HepG2 (cell line): ENCODE data around the gene APBB2. TPM values are rescaled to one million over a fixed set of nuclear protein-coding genes. Genes with fewer than 3 reads are reported as not detected.

Source experiments
- CBX1 ChIP-seq: IDR thresholded peaks from one replicate; pipeline ENCODE4 v1.6.1; 2016; ENCODE audit warnings: antibody characterized with exemption, low read depth
- CERS6 ChIP-seq: sonication (generic); formaldehyde crosslinking; IDR thresholded peaks from 2 replicates; pipeline ENCODE4 v1.5.0; 2020; ENCODE audit warnings: missing genetic modification reagents
- HDAC6 ChIP-seq: fragments of 200-600 bp; sonication (generic); IDR thresholded peaks from 2 replicates; pipeline ENCODE4 v1.7.0; 2017; ENCODE audit warnings: mild to moderate bottlenecking, antibody characterized with exemption, low read length, low read depth
- HOXA3 ChIP-seq: sonication (generic); formaldehyde crosslinking; IDR thresholded peaks from 2 replicates; pipeline ENCODE4 v1.5.0; 2020; ENCODE audit warnings: missing genetic modification reagents
- KIAA2018 ChIP-seq: sonication (generic); formaldehyde crosslinking; IDR thresholded peaks from 2 replicates; pipeline ENCODE4 v1.5.0; 2020; ENCODE audit warnings: mild to moderate bottlenecking, missing genetic modification reagents, borderline replicate concordance
- MTA1 ChIP-seq: sonication (generic); formaldehyde crosslinking; IDR thresholded peaks from 2 replicates; pipeline ENCODE4 v1.4.0; 2020; ENCODE audit warnings: missing genetic modification reagents, mild to moderate bottlenecking, borderline replicate concordance
- MTA3 ChIP-seq: sonication (generic); formaldehyde crosslinking; IDR thresholded peaks from 2 replicates; pipeline ENCODE4 v1.4.0; 2020; ENCODE audit warnings: missing genetic modification reagents
- MXD4 ChIP-seq: IDR thresholded peaks from 2 replicates; pipeline ENCODE4 v1.6.1; 2016; ENCODE audit warnings: mild to moderate bottlenecking, missing biosample characterization, missing genetic modification reagents
- NFIC ChIP-seq: IDR thresholded peaks from 2 replicates; pipeline ENCODE4 v1.6.1; 2012; ENCODE audit warnings: mild to moderate bottlenecking, low read length, inconsistent platforms
- ZBTB20 ChIP-seq: sonication (generic); formaldehyde crosslinking; IDR thresholded peaks from 2 replicates; pipeline ENCODE4 v1.8.1; 2023; ENCODE audit warnings: missing genetic modification reagents, low read depth, mild to moderate bottlenecking, borderline replicate concordance
- ZBTB46 ChIP-seq: sonication (generic); formaldehyde crosslinking; IDR thresholded peaks from 2 replicates; pipeline ENCODE4 v1.4.0; 2020; ENCODE audit warnings: mild to moderate bottlenecking, missing genetic modification reagents, borderline replicate concordance
- ZFYVE20 ChIP-seq: sonication (generic); formaldehyde crosslinking; IDR thresholded peaks from 2 replicates; pipeline ENCODE4 v1.8.0; 2023; ENCODE audit warnings: low read depth, mild to moderate bottlenecking, moderate library complexity, missing genetic modification reagents, borderline replicate concordance
- ZNF691 ChIP-seq: sonication (generic); formaldehyde crosslinking; IDR thresholded peaks from 2 replicates; pipeline ENCODE4 v1.4.0; 2020; ENCODE audit warnings: missing genetic modification reagents, low read depth, mild to moderate bottlenecking, borderline replicate concordance
- ZNF850 ChIP-seq: sonication (generic); formaldehyde crosslinking; conservative IDR thresholded peaks from 2 replicates; pipeline ENCODE4 v1.9.0; 2021; ENCODE audit warnings: mild to moderate bottlenecking, missing genetic modification reagents
- ZSCAN5A ChIP-seq: sonication (generic); formaldehyde crosslinking; IDR thresholded peaks from 2 replicates; pipeline ENCODE4 v1.8.0; 2022; ENCODE audit warnings: mild to moderate bottlenecking, missing genetic modification reagents, borderline replicate concordance
- polyA plus RNA-seq, 8 experiments: library from polyadenylated mRNA; depleted of rRNA in 3 of 8; stranded (reverse) in 7 of 8; unstranded in 1 of 8; fragments of >200 nt; fragmentation: Illumina TruSeq in 4 of 8; extraction: Trizol in 4 of 8; gene quantifications; 2 replicates each; pipeline versions ENCODE4 v1.2.1 to v1.2.3, GENCODE V29; 2011 to 2016; ENCODE audit warnings: low read depth in 4 of 8, missing spikeins in 1 of 8, mixed read lengths in 1 of 8; ENCODE audit not compliant: insufficient read depth in 1 of 8
- total RNA-seq, 5 experiments: library from RNA; depleted of rRNA; stranded (reverse); fragments of >200 nt; fragmentation: Illumina TruSeq; extraction: Trizol; gene quantifications; 2 replicates each; pipeline ENCODE4 v1.2.3, GENCODE V29; 2016; ENCODE audit warnings: low read depth in 1 of 5

Gene APBB2
- total and polyA plus RNA-seq, 2 of the 13 experiments (the other 11 are each of a cell fraction or from before 2014, with no cell fraction given) = 11.7 to 17.0 TPM

- TF ChIP-seq HDAC6 = no peak
- no peak for TF ChIP-seq CBX1
- TF ChIP-seq ZNF850 (CRISPR knock-in tag) = no peak
- TF ChIP-seq HOXA3 (CRISPR knock-in tag) = peak; percentile 87; the same call in 1 of the 2 replicates
- no peak for TF ChIP-seq ZFYVE20 (CRISPR knock-in tag)
- TF ChIP-seq ZNF691 (CRISPR knock-in tag) = peak; percentile 85; the same call in 1 of the 2 replicates
- peak; percentile 84; the same call in 1 of the 2 replicates for TF ChIP-seq MTA1 (CRISPR knock-in tag)
- TF ChIP-seq ZBTB20 (CRISPR knock-in tag) = peak; percentile 51; the same call in 1 of the 2 replicates
- TF ChIP-seq CERS6 (CRISPR knock-in tag) = 0 out of 2 replicates have a peak, but pooled peaks have one; percentile 39
- no peak; the same call in 1 of the 2 replicates for TF ChIP-seq MXD4
- TF ChIP-seq NFIC = no peak
- no peak for TF ChIP-seq ZSCAN5A (CRISPR knock-in tag)
- no peak for TF ChIP-seq MTA3
- 0 out of 2 replicates have a peak, but pooled peaks have one; percentile 51 for TF ChIP-seq ZBTB46 (CRISPR knock-in tag)
- no peak for TF ChIP-seq KIAA2018
These were observed 2.1 kb upstream of the APBB2 start (continued) for GRCh38 chr4:41216294-41217019.
